ENCODE results near the gene ZRANB1. TPM values are rescaled to one million over a fixed set of nuclear protein-coding genes. Genes with fewer than 3 reads are reported as not detected.
A peak's percentile ranks its signal among the peaks of the same experiment; 100 is the strongest.

ZRANB1 gene
- total and polyA plus RNA-seq, 2 experiments from 2014 or later: 6.6 to 21.9 TPM

DNA sequence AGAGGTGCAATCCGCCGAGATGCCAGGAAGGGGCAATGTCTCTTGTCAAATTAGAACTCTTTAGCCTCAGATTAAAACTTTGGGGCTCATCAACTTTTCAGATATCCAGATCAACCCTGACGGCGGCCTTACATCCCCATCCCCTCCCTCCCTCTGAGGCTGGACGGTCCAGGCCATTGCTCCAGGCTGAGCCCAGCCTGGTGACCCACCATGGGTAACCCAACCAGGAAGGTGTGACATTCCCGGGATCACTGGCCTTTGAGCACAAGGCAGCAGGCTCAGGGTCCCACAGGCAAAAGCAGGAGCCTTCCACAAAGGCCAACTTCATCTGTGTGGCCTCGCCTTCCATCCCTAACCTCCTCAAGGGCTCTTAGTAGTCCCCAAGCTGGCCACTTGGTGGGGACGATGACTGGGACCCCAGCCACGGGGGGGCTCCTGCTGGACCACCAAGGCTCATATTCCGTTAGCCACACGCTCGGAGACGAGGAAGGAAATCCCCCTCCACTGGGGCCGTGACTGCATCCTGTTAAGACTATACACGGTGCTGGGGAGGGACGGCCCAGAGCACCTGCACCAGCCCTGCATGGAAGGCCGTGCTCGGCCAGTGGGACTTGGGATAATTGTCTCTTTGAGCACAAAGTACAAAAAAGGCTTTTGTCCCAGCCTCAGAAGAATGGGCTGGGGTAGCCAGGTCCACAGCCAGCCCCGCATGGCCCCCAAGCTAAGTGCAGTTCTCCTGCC is 62.8 kb downstream of the ZRANB1 start:
- in situ Hi-C loops (cut with MboI): no loop called here
- Histone ChIP-seq H3K4me3 (no peak overlapping the region), H3F3A (ENCODE audit: insufficient read depth) (peaks cover 7% of the 10 kb centered on the region; the same call in 1 of the 2 replicates), H3K4me1 (ENCODE audit: insufficient read depth) (peaks cover 21% of the 10 kb centered on the region), H3K36me3 (ENCODE audit: low read depth) (peaks cover 9% of the 10 kb centered on the region; the same call in 1 of the 2 replicates), H4K20me1 (ENCODE audit: insufficient read depth) (no peaks in the 10 kb centered on the region), H2AFZ (no peak overlapping the region), H3K4me2 (ENCODE audit: unreplicated experiment) (no peak overlapping the region), H3K9ac (no peak overlapping the region), H3K9me2 (ENCODE audit: insufficient read depth) (no peaks in the 10 kb centered on the region), H3K27me3 (replicated peaks; ENCODE audit: insufficient read depth) (no peaks in the 10 kb centered on the region), H3K79me2 (ENCODE audit: insufficient read depth) (peaks cover 78% of the 10 kb centered on the region), H3K27ac (no peak overlapping the region), H3K9me3 (ENCODE audit: low read depth) (no peaks in the 10 kb centered on the region)
- DNase-seq: no peak
- 89 to 90% methylated on average over 19 of the region's 19 CpGs for WGBS, 2 experiments (ENCODE audit: low coverage in 1 of 2, low lambda C conversion rate in 2 of 2, missing lambda C conversion rate in 2 of 2)
- no peak for TF ChIP-seq EZH2 (IDR thresholded peaks at IDR 0.05; ENCODE audit: insufficient read depth, poor library complexity, severe bottlenecking)
- TF ChIP-seq EZH2phosphoT487 (IDR thresholded peaks at IDR 0.05; ENCODE audit: insufficient read depth, low read depth): no peak

DNA sequence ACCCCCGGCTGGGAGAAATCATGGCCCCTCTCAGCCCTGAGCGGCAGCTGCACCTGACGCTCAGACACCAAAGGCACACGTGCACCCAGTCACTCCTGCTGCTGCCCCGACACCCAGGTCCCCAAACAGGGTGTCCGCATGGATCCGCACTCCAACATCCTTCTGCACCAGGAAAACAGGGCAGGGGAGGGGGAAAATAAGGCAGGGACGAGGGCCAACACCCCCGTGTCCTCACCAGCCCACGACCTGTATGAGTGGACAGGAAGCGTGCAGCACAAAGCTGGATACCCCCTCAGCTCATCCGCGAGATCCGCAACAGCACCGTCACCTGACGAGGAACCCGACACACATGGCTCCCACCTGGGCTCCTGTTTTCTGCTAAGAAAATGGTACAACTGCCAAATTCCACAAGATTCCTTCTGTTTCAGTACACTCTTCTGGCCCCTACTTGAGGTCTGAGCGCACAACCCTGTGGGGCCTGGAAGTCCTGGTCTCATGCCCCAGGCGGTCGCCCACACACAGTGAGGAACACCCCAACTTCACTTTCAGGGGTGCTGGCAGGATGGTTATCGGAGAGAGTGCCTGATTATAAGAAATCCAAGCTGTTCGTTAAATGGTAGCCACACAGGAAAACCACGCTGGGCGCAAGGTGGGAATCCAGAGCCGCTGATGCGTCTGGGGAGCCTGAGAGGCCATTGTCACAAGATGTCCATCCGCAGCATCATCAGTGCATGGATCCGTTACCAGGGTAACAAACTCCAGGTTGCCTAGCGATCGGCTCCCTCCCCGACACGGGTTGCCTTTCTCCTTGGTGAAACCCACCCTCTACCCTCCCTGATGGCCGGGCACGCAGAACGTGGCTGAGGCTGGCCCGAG is 63.6 kb downstream of the ZRANB1 start:
- H3K79me2 ChIP-seq (ENCODE audit: insufficient read depth): peaks cover 84% of the 10 kb centered on the region
- in situ Hi-C loops (cut with MboI): no loop called here

DNA sequence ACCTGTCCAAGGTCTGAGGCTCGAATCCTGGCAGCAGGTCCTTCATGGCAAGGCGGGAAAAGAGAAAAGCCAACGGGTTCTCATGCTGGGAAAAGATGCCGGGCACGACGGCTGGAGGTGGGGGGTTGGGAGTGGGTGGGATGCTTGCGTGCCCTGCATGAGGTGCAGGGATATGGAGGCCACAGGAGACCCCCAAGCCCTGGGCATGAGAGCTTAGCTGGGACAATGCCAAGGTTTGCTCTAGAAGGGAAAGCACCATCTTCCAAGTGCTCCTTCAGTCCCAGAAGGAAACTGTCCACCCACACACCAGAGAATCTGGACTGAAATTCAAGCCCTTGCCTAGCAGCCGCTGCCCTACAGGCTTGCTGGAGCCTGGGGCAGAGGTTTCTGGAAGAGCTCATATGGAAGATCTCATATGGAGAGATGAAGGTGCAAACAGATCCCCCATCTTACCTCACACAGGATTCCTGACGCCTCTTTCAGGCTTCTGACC is 64.3 kb downstream of the ZRANB1 start:
- no peaks in the 10 kb centered on the region for H4K20me1 ChIP-seq (ENCODE audit: insufficient read depth)
- H3K36me3 ChIP-seq (ENCODE audit: low read depth): peaks cover 3% of the 10 kb centered on the region; the same call in 1 of the 2 replicates
- no peak overlapping the region for H3K4me2 ChIP-seq (ENCODE audit: unreplicated experiment)
- no peak overlapping the region for H2AFZ ChIP-seq
- peaks cover 13% of the 10 kb centered on the region for H3K4me1 ChIP-seq (ENCODE audit: insufficient read depth)
- H3K79me2 ChIP-seq (ENCODE audit: insufficient read depth): peaks cover 84% of the 10 kb centered on the region
- H3K9me3 ChIP-seq (ENCODE audit: low read depth): no peaks in the 10 kb centered on the region
- no peaks in the 10 kb centered on the region for H3K9me2 ChIP-seq (ENCODE audit: insufficient read depth)
- H3K4me3 ChIP-seq: no peak overlapping the region
- DNase-seq: peak; percentile 39
- in situ Hi-C loops (cut with MboI): no loop called here
- TF ChIP-seq EZH2 (IDR thresholded peaks at IDR 0.05; ENCODE audit: insufficient read depth, poor library complexity, severe bottlenecking): no peak
- no peak for TF ChIP-seq EZH2phosphoT487 (IDR thresholded peaks at IDR 0.05; ENCODE audit: insufficient read depth, low read depth)
- H3F3A ChIP-seq (ENCODE audit: insufficient read depth): 0 out of 2 replicates have a peak, but pooled peaks cover under 1% of the 10 kb centered on the region
- H3K27ac ChIP-seq: peak overlapping the region; percentile 69
- H3K9ac ChIP-seq: 0 out of 2 replicates have a peak overlapping the region, but pooled peaks have one; percentile 10
- WGBS, 2 experiments (ENCODE audit: low coverage in 1 of 2, low lambda C conversion rate in 2 of 2, missing lambda C conversion rate in 2 of 2): 82 to 85% methylated on average over 6 to 9 of the region's 9 CpGs
- no peaks in the 10 kb centered on the region for H3K27me3 ChIP-seq (replicated peaks; ENCODE audit: insufficient read depth)

More for the DNA sequence above, 63.6 kb downstream of the ZRANB1 start:
- Histone ChIP-seq H3K4me2 (ENCODE audit: unreplicated experiment) (no peak overlapping the region), H3K36me3 (ENCODE audit: low read depth) (peaks cover 9% of the 10 kb centered on the region; the same call in 1 of the 2 replicates), H3K27ac (no peak overlapping the region), H3F3A (ENCODE audit: insufficient read depth) (peaks cover 7% of the 10 kb centered on the region; the same call in 1 of the 2 replicates), H3K9me3 (ENCODE audit: low read depth) (no peaks in the 10 kb centered on the region), H3K9ac (no peak overlapping the region), H3K4me1 (ENCODE audit: insufficient read depth) (peaks cover 13% of the 10 kb centered on the region), H4K20me1 (ENCODE audit: insufficient read depth) (no peaks in the 10 kb centered on the region), H3K27me3 (replicated peaks; ENCODE audit: insufficient read depth) (no peaks in the 10 kb centered on the region), H2AFZ (no peak overlapping the region), H3K9me2 (ENCODE audit: insufficient read depth) (no peaks in the 10 kb centered on the region), H3K4me3 (no peak overlapping the region)
- TF ChIP-seq EZH2phosphoT487 (IDR thresholded peaks at IDR 0.05; ENCODE audit: insufficient read depth, low read depth) (no peak), EZH2 (IDR thresholded peaks at IDR 0.05; ENCODE audit: insufficient read depth, poor library complexity, severe bottlenecking) (no peak)
- 90 to 93% methylated on average over 36 of the region's 36 CpGs for WGBS, 2 experiments (ENCODE audit: low coverage in 1 of 2, low lambda C conversion rate in 2 of 2, missing lambda C conversion rate in 2 of 2)
- DNase-seq: no peak

DNA sequence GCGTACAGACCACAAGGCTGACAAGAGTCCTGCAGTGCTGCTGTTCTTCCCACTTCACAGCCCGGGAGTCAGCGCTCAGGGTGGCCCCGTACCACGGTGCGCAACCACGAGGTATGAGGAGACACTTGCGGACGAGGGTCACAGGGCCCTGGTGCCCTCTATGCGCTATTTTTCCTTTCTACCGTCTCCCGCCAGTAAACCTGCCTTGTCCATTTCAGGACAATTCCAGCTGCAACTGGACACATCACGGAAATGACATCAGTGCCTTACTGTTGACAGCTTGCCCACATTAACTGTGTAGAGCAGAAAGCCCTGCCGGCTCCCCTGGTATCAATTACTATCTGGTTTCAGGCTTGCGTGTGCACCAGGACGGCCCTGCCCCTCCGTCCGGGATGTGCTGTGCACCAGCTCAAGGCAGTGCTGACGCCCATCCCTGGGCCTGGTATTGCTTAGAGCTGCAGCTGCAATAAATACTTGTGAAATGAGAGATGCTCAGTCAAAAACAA is 65.1 kb downstream of the ZRANB1 start:
- H3K79me2 ChIP-seq (ENCODE audit: insufficient read depth): peaks cover 86% of the 10 kb centered on the region
- 36 to 47% methylated on average over 19 of the region's 19 CpGs for WGBS, 2 experiments (ENCODE audit: low coverage in 1 of 2, low lambda C conversion rate in 2 of 2, missing lambda C conversion rate in 2 of 2)
- no peaks in the 10 kb centered on the region for H3F3A ChIP-seq (ENCODE audit: insufficient read depth)
- H3K4me2 ChIP-seq (ENCODE audit: unreplicated experiment): no peak overlapping the region
- H3K4me1 ChIP-seq (ENCODE audit: insufficient read depth): peaks cover 13% of the 10 kb centered on the region
- no peaks in the 10 kb centered on the region for H4K20me1 ChIP-seq (ENCODE audit: insufficient read depth)
- in situ Hi-C loops (cut with MboI): no loop called here
- TF ChIP-seq EZH2 (IDR thresholded peaks at IDR 0.05; ENCODE audit: insufficient read depth, poor library complexity, severe bottlenecking): no peak
- TF ChIP-seq EZH2phosphoT487 (IDR thresholded peaks at IDR 0.05; ENCODE audit: insufficient read depth, low read depth): no peak
- peak overlapping the region; percentile 56 for H3K9ac ChIP-seq
- H3K36me3 ChIP-seq (ENCODE audit: low read depth): peaks cover 3% of the 10 kb centered on the region; the same call in 1 of the 2 replicates
- H2AFZ ChIP-seq: no peak overlapping the region
- no peak overlapping the region for H3K4me3 ChIP-seq
- no peaks in the 10 kb centered on the region for H3K9me3 ChIP-seq (ENCODE audit: low read depth)
- peak overlapping the region; percentile 69 for H3K27ac ChIP-seq
- DNase-seq: peak; percentile 86
- H3K9me2 ChIP-seq (ENCODE audit: insufficient read depth): no peaks in the 10 kb centered on the region
- H3K27me3 ChIP-seq (replicated peaks; ENCODE audit: insufficient read depth): no peaks in the 10 kb centered on the region

Measured in GM23248 (cell line).